ENCODE results near the gene ZNF366.

Gene ZNF366

DNA sequence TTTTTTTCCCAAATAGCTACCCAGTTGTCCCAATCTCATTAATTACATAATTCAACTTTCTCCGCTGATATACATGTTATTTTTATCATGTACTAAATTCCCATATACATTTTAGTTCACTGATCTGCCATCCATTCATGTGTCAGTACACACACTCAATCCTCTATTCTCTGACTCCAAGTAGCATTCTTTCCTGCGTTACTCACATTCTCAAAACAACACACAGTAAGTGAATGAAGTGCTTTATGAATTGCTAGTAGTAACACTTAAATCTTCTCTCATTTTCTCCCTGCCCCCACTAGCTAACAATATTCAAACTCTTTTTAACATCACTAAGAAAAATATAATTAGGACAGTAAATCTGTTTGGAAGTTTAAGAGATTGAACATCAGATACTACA lies 8.9 kb downstream of the ZNF366 start:
- TF ChIP-seq CTCF (IDR thresholded peaks at IDR 0.05; ENCODE audit: control insufficient read depth, extremely low read depth, insufficient read depth) = no peak
- no peak for DNase-seq (ENCODE audit: low read depth)
- H3K4me3 ChIP-seq (ENCODE audit: low read depth, low read length) = no peak overlapping the region

GRCh38 chr5:72497823-72498222 lies 9.4 kb downstream of the ZNF366 start:
- no peak overlapping the region for H3K4me3 ChIP-seq (ENCODE audit: low read depth, low read length)
- no peak for TF ChIP-seq CTCF (IDR thresholded peaks at IDR 0.05; ENCODE audit: control insufficient read depth, extremely low read depth, insufficient read depth)
- peak; percentile 53 for DNase-seq (ENCODE audit: low read depth)

DNA sequence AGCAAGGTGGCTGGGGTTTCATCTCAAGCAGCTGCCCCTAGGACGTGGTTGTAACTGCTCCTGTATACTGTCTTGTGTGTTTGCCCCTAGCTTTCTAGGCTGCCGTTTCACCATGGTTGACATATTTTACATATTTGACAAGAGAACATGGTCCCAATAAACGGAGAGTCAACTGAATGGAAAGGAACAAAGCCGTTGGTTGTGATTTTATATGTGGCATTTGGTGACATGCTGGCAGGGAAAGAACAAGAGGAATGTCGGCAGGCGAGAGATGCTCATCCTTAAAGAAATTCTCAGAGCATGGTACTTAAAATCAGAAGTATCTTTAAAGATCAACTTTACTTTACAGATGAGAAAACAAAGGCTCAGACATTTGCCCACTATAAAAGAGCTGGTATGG lies 11.8 kb downstream of the ZNF366 start:
- H3K4me3 ChIP-seq (ENCODE audit: low read depth, low read length) = no peak overlapping the region
- TF ChIP-seq CTCF (IDR thresholded peaks at IDR 0.05; ENCODE audit: control insufficient read depth, extremely low read depth, insufficient read depth) = no peak
- DNase-seq (ENCODE audit: low read depth) = no peak

DNA sequence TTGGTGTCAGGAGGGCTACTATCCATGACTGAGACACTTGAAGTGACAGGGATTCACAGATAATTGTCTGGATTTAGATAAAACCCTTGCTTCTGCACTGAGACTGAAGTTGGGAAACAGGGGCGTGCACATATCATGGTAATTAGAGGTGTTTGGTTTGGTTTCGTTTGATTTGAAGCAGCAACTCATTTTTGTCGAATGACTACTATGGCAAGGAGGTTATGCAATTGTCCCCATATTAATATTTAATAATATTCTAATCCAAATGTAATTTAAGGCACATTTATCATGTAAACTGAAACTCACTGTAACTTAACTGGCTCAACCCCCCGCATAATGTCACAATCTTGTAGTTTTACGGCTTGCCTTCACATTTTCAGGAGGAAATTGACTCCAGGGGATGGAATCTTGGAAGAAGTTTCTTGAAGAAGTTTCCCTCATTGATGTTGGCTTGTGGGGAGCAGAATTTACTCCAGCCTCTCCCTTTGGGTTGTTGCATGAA lies 12.5 kb downstream of the ZNF366 start:
- DNase-seq (ENCODE audit: low read depth) = no peak
- no peak for TF ChIP-seq CTCF (IDR thresholded peaks at IDR 0.05; ENCODE audit: control insufficient read depth, extremely low read depth, insufficient read depth)
- H3K4me3 ChIP-seq (ENCODE audit: low read depth, low read length) = no peak overlapping the region

DNA sequence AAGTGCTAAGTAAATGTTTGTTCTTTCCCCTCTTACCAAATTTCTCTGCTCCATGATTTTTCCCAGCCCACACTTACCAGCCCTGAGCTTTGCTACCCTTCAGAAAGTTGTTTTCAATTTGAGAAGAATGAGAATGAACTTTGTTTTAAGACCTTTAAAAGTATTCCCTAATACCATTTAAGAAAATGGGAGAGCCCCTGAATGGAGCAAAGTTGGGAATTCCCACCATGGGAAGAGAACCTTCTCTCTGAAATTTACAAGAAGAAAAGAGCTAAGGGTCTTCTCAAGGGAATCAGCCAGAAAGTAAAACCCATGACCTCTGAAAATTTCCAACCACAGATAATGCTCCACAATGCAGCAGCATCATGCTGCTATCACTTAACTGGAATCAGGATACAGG lies 17.7 kb downstream of the ZNF366 start:
- no peak overlapping the region for H3K4me3 ChIP-seq (ENCODE audit: low read depth, low read length)
- no peak for TF ChIP-seq CTCF (IDR thresholded peaks at IDR 0.05; ENCODE audit: control insufficient read depth, extremely low read depth, insufficient read depth)
- no peak for DNase-seq (ENCODE audit: low read depth)

DNA sequence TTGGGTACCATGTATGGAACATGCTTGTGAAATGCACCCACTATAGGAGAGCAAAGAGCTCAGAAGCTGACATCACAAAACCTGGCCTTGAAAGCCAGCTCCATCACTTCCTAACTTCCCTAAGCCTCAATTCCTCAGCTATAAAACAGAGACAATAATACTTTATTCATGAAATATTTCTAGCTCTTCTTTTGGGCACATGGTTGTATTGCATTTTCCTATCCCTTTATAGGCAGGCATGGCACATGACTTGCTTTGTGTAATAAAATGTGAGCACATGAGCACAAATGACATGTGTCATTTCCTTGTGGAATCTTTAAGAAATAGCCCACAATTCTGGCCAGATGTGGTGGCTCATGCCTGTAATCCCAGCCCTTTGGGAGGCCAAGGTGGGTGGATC lies 18.5 kb downstream of the ZNF366 start:
- TF ChIP-seq CTCF (IDR thresholded peaks at IDR 0.05; ENCODE audit: control insufficient read depth, extremely low read depth, insufficient read depth) = no peak
- DNase-seq (ENCODE audit: low read depth) = no peak
- H3K4me3 ChIP-seq (ENCODE audit: low read depth, low read length) = no peak overlapping the region

- DNase-seq (ENCODE audit: low read depth) = no peak
- H3K4me3 ChIP-seq (ENCODE audit: low read depth, low read length) = no peak overlapping the region
- no peak for TF ChIP-seq CTCF (IDR thresholded peaks at IDR 0.05; ENCODE audit: control insufficient read depth, extremely low read depth, insufficient read depth)
These were observed 20.0 kb downstream of the ZNF366 start for GRCh38 chr5:72487177-72487576.

All from LNCaP clone FGC (cell line).